ENCODE data around the gene MAML2. TPM values are rescaled to one million over a fixed set of nuclear protein-coding genes. Genes with fewer than 3 reads are reported as not detected.
A peak's percentile ranks its signal among the peaks of the same experiment; 100 is the strongest.

MAML2 gene
- total and polyA plus RNA-seq, 4 donors = 0.56 to 2.1 (median 1.4) TPM

- no peaks in the 10 kb centered on the region for H3K9me3 ChIP-seq (ENCODE audit: control insufficient read depth in 4 of 4, low read length in 3 of 4)
- peak overlapping the region in 1 of 2 donors; percentile 34 for H3K9ac ChIP-seq (ENCODE audit: low read depth in 1 of 2, low read length in 2 of 2)
- peaks cover 0 to 4% (median 2%) of the 10 kb centered on the region in 4 donors for H3K4me1 ChIP-seq (ENCODE audit: control insufficient read depth in 4 of 4, insufficient read depth in 4 of 4, low read length in 3 of 4)
- DNase-seq (ENCODE audit: low spot score) = peak; percentile 50
- H3K27me3 ChIP-seq (ENCODE audit: control insufficient read depth in 4 of 4, insufficient read depth in 4 of 4, low read length in 3 of 4) = no peaks in the 10 kb centered on the region
- TF ChIP-seq HNF4A (conservative IDR thresholded peaks at IDR 0.05) (no peak), RAD21 (IDR thresholded peaks at IDR 0.05) (peak; percentile 7 to 35), NR2F2 (IDR thresholded peaks at IDR 0.05) (peak; percentile 38), FOXA2 (IDR thresholded peaks at IDR 0.05) (no peak)
- H3K36me3 ChIP-seq (ENCODE audit: control insufficient read depth in 4 of 4, insufficient read depth in 3 of 4, low read depth in 1 of 4, low read length in 3 of 4) = no peaks in the 10 kb centered on the region
- H3K4me3 ChIP-seq (ENCODE audit: low read depth in 1 of 3, low read length in 3 of 3) = no peak overlapping the region
- 27% methylated on average over 10 of the region's 10 CpGs for WGBS
- H3K27ac ChIP-seq (ENCODE audit: low read depth in 1 of 2, low read length in 2 of 2) = peak overlapping the region; percentile 68 to 79
Observed at GRCh38 chr11:96306933-96307775, 35.8 kb downstream of the MAML2 start.

GRCh38 chr11:96306600-96306932 is 36.4 kb downstream of the MAML2 start:
- WGBS = 39% methylated on average over 3 of the region's 3 CpGs
- no peak for DNase-seq (ENCODE audit: low spot score)
- TF ChIP-seq RXRA (IDR thresholded peaks at IDR 0.05) (no peak), HNF4G (IDR thresholded peaks at IDR 0.05) (no peak), SP1 (IDR thresholded peaks at IDR 0.05) (no peak), GABPA (IDR thresholded peaks at IDR 0.05 in 1 of 2, conservative IDR thresholded peaks at IDR 0.05 in 1 of 2) (no peak), ATF3 (IDR thresholded peaks at IDR 0.05) (no peak), CTCF (IDR thresholded peaks at IDR 0.05; ENCODE audit: low read depth, low read length, missing input control) (no peak), NR2F2 (IDR thresholded peaks at IDR 0.05) (no peak), YY1 (IDR thresholded peaks at IDR 0.05) (no peak), MAX (IDR thresholded peaks at IDR 0.05) (no peak), RAD21 (IDR thresholded peaks at IDR 0.05) (no peak)
- TF ChIP-seq, protein P1, sequence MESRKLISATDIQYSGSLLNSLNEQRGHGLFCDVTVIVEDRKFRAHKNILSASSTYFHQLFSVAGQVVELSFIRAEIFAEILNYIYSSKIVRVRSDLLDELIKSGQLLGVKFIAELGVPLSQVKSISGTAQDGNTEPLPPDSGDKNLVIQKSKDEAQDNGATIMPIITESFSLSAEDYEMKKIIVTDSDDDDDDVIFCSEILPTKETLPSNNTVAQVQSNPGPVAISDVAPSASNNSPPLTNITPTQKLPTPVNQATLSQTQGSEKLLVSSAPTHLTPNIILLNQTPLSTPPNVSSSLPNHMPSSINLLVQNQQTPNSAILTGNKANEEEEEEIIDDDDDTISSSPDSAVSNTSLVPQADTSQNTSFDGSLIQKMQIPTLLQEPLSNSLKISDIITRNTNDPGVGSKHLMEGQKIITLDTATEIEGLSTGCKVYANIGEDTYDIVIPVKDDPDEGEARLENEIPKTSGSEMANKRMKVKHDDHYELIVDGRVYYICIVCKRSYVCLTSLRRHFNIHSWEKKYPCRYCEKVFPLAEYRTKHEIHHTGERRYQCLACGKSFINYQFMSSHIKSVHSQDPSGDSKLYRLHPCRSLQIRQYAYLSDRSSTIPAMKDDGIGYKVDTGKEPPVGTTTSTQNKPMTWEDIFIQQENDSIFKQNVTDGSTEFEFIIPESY (IDR thresholded peaks at IDR 0.05) = no peak
- TF ChIP-seq, protein P2, sequence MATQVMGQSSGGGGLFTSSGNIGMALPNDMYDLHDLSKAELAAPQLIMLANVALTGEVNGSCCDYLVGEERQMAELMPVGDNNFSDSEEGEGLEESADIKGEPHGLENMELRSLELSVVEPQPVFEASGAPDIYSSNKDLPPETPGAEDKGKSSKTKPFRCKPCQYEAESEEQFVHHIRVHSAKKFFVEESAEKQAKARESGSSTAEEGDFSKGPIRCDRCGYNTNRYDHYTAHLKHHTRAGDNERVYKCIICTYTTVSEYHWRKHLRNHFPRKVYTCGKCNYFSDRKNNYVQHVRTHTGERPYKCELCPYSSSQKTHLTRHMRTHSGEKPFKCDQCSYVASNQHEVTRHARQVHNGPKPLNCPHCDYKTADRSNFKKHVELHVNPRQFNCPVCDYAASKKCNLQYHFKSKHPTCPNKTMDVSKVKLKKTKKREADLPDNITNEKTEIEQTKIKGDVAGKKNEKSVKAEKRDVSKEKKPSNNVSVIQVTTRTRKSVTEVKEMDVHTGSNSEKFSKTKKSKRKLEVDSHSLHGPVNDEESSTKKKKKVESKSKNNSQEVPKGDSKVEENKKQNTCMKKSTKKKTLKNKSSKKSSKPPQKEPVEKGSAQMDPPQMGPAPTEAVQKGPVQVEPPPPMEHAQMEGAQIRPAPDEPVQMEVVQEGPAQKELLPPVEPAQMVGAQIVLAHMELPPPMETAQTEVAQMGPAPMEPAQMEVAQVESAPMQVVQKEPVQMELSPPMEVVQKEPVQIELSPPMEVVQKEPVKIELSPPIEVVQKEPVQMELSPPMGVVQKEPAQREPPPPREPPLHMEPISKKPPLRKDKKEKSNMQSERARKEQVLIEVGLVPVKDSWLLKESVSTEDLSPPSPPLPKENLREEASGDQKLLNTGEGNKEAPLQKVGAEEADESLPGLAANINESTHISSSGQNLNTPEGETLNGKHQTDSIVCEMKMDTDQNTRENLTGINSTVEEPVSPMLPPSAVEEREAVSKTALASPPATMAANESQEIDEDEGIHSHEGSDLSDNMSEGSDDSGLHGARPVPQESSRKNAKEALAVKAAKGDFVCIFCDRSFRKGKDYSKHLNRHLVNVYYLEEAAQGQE (IDR thresholded peaks at IDR 0.05) = no peak
- H3K27ac ChIP-seq (ENCODE audit: low read depth in 1 of 2, low read length in 2 of 2) = peak overlapping the region; percentile 60 to 68
- no peaks in the 10 kb centered on the region for H3K27me3 ChIP-seq (ENCODE audit: control insufficient read depth in 4 of 4, insufficient read depth in 4 of 4, low read length in 3 of 4)
- no peaks in the 10 kb centered on the region for H3K9me3 ChIP-seq (ENCODE audit: control insufficient read depth in 4 of 4, low read length in 3 of 4)
- no peaks in the 10 kb centered on the region for H3K36me3 ChIP-seq (ENCODE audit: control insufficient read depth in 4 of 4, insufficient read depth in 3 of 4, low read depth in 1 of 4, low read length in 3 of 4)
- H3K9ac ChIP-seq (ENCODE audit: low read depth in 1 of 2, low read length in 2 of 2) = no peak overlapping the region
- H3K4me3 ChIP-seq (ENCODE audit: low read depth in 1 of 3, low read length in 3 of 3) = no peak overlapping the region
- peaks cover 0 to 4% (median 2%) of the 10 kb centered on the region in 4 donors for H3K4me1 ChIP-seq (ENCODE audit: control insufficient read depth in 4 of 4, insufficient read depth in 4 of 4, low read length in 3 of 4)

All from liver (tissue), 9 donors.